CD14-positive monocyte (primary cell): Measurements from ENCODE around the gene CASR. TPM values are rescaled to one million over a fixed set of nuclear protein-coding genes. Genes with fewer than 3 reads are reported as not detected.
A peak's percentile ranks its signal among the peaks of the same experiment; 100 is the strongest.

Experiments used
- DNase-seq, 3 donors: peaks; one replicate each; pipeline ENCODE4 v3.0.0-alpha.2; 2011 to 2022
- H2AFZ ChIP-seq: 2 replicates; pipeline ENCODE4 v1.6.0; 2012; ENCODE audit warnings: mild to moderate bottlenecking, low read depth, low read length, inconsistent platforms; ENCODE audit not compliant: insufficient read depth, poor library complexity, severe bottlenecking
- H3K27ac ChIP-seq, 2 donors: 1 replicate in 1 of 2; 2 replicates in 1 of 2; pipeline ENCODE4 v1.5.1; 2012 to 2013; ENCODE audit warnings: low read length in 2 of 2, control low read depth in 1 of 2, inconsistent platforms in 1 of 2, low read depth in 1 of 2, mild to moderate bottlenecking in 1 of 2
- H3K27me3 ChIP-seq, 2 donors: one replicate each; pipeline versions ENCODE4 v1.6.0 to v1.6.1; 2011 to 2013; ENCODE audit warnings: low read length in 2 of 2; ENCODE audit not compliant: control insufficient read depth in 2 of 2, insufficient read depth in 2 of 2
- H3K36me3 ChIP-seq, 2 donors: replicated peaks in 1 of 2; 1 replicate in 1 of 2; 2 replicates in 1 of 2; pipeline versions ENCODE4 v1.5.1 to v1.6.1; 2012 to 2013; ENCODE audit warnings: low read length in 2 of 2, control low read depth in 1 of 2, inconsistent platforms in 1 of 2, mild to moderate bottlenecking in 1 of 2; ENCODE audit not compliant: insufficient read depth in 2 of 2, control insufficient read depth in 1 of 2
- H3K4me1 ChIP-seq, 2 donors: 1 replicate in 1 of 2; 2 replicates in 1 of 2; pipeline versions ENCODE4 v1.5.1 to v1.6.1; 2012 to 2013; ENCODE audit warnings: low read length in 2 of 2, control low read depth in 1 of 2, inconsistent platforms in 1 of 2, mild to moderate bottlenecking in 1 of 2, moderate library complexity in 1 of 2; ENCODE audit not compliant: insufficient read depth in 2 of 2, control insufficient read depth in 1 of 2
- H3K4me2 ChIP-seq: replicated peaks from 2 replicates; pipeline ENCODE3; 2012; ENCODE audit warnings: low read length, moderate library complexity, mild to moderate bottlenecking; ENCODE audit not compliant: poor library complexity, severe bottlenecking; ENCODE audit errors: extremely low read depth
- H3K4me3 ChIP-seq, 3 experiments: fragments of 200-600 bp in 1 of 3; sonication (generic) in 1 of 3; replicated peaks in 1 of 3; 1 replicate in 2 of 3; 2 replicates in 1 of 3; pipeline ENCODE4 v1.5.1; 2011 to 2013; ENCODE audit warnings: low read length in 3 of 3, mild to moderate bottlenecking in 3 of 3, control low read depth in 2 of 3, low read depth in 2 of 3, inconsistent platforms in 1 of 3, moderate library complexity in 1 of 3
- H3K79me2 ChIP-seq: 2 replicates; pipeline ENCODE4 v1.6.0; 2012; ENCODE audit warnings: mild to moderate bottlenecking, control low read depth, inconsistent platforms, low read length, moderate library complexity; ENCODE audit not compliant: insufficient read depth
- H3K9ac ChIP-seq: 2 replicates; pipeline ENCODE4 v1.6.0; 2017; ENCODE audit warnings: low read length, mild to moderate bottlenecking; ENCODE audit not compliant: insufficient read depth, poor library complexity, severe bottlenecking
- H3K9me3 ChIP-seq, 2 donors: replicated peaks in 1 of 2; 1 replicate in 1 of 2; 2 replicates in 1 of 2; pipeline versions ENCODE4 v1.5.1 to v1.6.1; 2012 to 2013; ENCODE audit warnings: low read length in 2 of 2, control low read depth in 1 of 2; ENCODE audit not compliant: control insufficient read depth in 1 of 2, insufficient read depth in 1 of 2
- H4K20me1 ChIP-seq: 2 replicates; pipeline ENCODE4 v1.6.0; 2012; ENCODE audit warnings: mild to moderate bottlenecking, low read length, control low read depth, moderate library complexity; ENCODE audit not compliant: insufficient read depth
- H3K27ac Mint-ChIP-seq, 7 donors: one replicate each; pipeline ENCODE4 v1.8.0; 2020; ENCODE audit warnings: mild to moderate bottlenecking in 7 of 7, mixed read lengths in 7 of 7, moderate library complexity in 6 of 7, inconsistent platforms in 2 of 7
- H3K27me3 Mint-ChIP-seq, 3 donors: one replicate each; pipeline ENCODE4 v1.8.0; 2021 to 2022; ENCODE audit warnings: low read depth in 3 of 3, mild to moderate bottlenecking in 3 of 3, mixed read lengths in 3 of 3, moderate library complexity in 3 of 3, inconsistent platforms in 1 of 3
- H3K36me3 Mint-ChIP-seq, 2 donors: one replicate each; pipeline ENCODE4 v1.8.0; 2020; ENCODE audit warnings: mixed read lengths in 2 of 2, inconsistent platforms in 1 of 2, mild to moderate bottlenecking in 1 of 2
- H3K4me1 Mint-ChIP-seq: one replicate; pipeline ENCODE4 v1.8.0; 2020; ENCODE audit warnings: mild to moderate bottlenecking, mixed read lengths
- H3K4me3 Mint-ChIP-seq, 2 donors: one replicate each; pipeline ENCODE4 v1.8.0; 2020; ENCODE audit warnings: mild to moderate bottlenecking in 2 of 2, mixed read lengths in 2 of 2, moderate library complexity in 1 of 2
- H3K9me3 Mint-ChIP-seq, 7 donors: one replicate each; pipeline ENCODE4 v1.8.0; 2020 to 2022; ENCODE audit warnings: mixed read lengths in 7 of 7, mild to moderate bottlenecking in 6 of 7, moderate library complexity in 6 of 7, inconsistent platforms in 2 of 7
- WGBS: methylation state at CpG from one replicate; pipeline ENCODE4 v1.1.5; 2013; ENCODE audit warnings: missing lambda C conversion rate; ENCODE audit not compliant: insufficient coverage; 5-methylcytosine and 5-hydroxymethylcytosine counted together
- intact Hi-C, 2 donors: fragments of 100-400 bp; cut with micrococcal nuclease; formaldehyde crosslinking; loops; one replicate each; pipeline versions ENCODE4 v1.15.0 to v1.15.1; 2023
- polyA plus RNA-seq, 3 donors: library from polyadenylated mRNA; depleted of rRNA in 1 of 3; unstranded in 2 of 3; stranded (reverse) in 1 of 3; fragments of 300-500 nt in 2 of 3; fragments of >200 nt in 1 of 3; fragmentation: Illumina TruSeq in 2 of 3; gene quantifications; 1 replicate in 2 of 3; 2 replicates in 1 of 3; pipeline ENCODE4 v1.2.3, GENCODE V29; 2012 to 2021
- TF ChIP-seq, protein P1 (sequence below): fragments of 200-600 bp; IDR thresholded peaks from one replicate; pipeline ENCODE4 v1.8.0; 2022; ENCODE audit warnings: antibody characterized with exemption, mild to moderate bottlenecking

The CASR gene
- polyA plus RNA-seq, 3 donors = 0.01 TPM; not detected in 2

DNA sequence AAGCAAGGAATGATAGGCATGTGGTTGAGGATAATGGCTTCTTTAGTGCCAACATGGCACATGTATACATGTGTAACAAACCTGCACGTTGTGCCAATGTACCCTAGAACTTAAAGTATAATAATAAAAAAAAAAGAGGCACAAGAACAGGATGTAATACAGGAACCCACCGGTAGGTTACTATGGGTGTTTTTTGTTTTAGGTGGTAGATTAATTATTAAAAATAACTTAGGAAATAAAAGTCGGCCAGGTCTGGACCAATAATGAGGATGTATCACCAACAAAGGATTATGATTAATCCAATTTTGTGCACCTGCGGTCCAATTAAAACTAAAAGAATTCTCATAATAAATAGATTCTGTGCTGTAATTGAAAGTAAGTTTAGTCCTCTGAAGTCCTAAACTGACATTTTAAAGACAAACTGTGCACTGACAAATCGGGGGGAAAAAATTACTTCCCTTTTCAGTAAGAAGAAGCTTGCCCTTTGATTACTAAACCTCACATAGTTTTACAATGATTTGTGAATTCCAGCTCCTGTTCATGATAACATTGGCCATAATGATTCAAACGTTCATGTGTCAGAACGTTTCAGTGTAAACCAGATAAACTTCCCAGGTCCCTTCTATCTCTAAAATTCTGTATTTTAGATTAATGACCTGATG, 62.2 kb downstream of the CASR start:
- WGBS = no CpG with 5 or more reads among the region's 7 CpGs
- Histone ChIP-seq H3K4me1 (peaks cover 42 to 52% of the 10 kb centered on the region in 2 donors), H3K9me3 (no peaks in the 10 kb centered on the region), H3K36me3 (no peaks in the 10 kb centered on the region), H2AFZ (peak overlapping the region; percentile 1), H3K27me3 (no peaks in the 10 kb centered on the region), H3K4me2 (peak overlapping the region; percentile 76), H4K20me1 (no peaks in the 10 kb centered on the region), H3K9ac (peak overlapping the region; percentile 39), H3K4me3 (peak overlapping the region; percentile 37 to 74 (median 72)), H3K79me2 (no peaks in the 10 kb centered on the region), H3K27ac (peak overlapping the region in 1 of 2 donors; percentile 89)
- Mint-ChIP-seq H3K36me3 (peaks cover 4 to 6% of the 10 kb centered on the region in 2 donors), H3K27me3 (peaks cover 0 to 1% (median 0%) of the 10 kb centered on the region in 3 donors), H3K4me3 (peak overlapping the region; percentile 69 to 86), H3K27ac (peak overlapping the region; percentile 91 to 96 (median 93)), H3K9me3 (peaks cover 0 to 3% (median 0%) of the 10 kb centered on the region in 7 donors), H3K4me1 (peaks cover 46% of the 10 kb centered on the region)
- TF ChIP-seq, protein P1, sequence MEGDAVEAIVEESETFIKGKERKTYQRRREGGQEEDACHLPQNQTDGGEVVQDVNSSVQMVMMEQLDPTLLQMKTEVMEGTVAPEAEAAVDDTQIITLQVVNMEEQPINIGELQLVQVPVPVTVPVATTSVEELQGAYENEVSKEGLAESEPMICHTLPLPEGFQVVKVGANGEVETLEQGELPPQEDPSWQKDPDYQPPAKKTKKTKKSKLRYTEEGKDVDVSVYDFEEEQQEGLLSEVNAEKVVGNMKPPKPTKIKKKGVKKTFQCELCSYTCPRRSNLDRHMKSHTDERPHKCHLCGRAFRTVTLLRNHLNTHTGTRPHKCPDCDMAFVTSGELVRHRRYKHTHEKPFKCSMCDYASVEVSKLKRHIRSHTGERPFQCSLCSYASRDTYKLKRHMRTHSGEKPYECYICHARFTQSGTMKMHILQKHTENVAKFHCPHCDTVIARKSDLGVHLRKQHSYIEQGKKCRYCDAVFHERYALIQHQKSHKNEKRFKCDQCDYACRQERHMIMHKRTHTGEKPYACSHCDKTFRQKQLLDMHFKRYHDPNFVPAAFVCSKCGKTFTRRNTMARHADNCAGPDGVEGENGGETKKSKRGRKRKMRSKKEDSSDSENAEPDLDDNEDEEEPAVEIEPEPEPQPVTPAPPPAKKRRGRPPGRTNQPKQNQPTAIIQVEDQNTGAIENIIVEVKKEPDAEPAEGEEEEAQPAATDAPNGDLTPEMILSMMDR = peak; percentile 76
- intact Hi-C loops = no loop called here
- peak; percentile 39 to 71 (median 62) for DNase-seq

DNA sequence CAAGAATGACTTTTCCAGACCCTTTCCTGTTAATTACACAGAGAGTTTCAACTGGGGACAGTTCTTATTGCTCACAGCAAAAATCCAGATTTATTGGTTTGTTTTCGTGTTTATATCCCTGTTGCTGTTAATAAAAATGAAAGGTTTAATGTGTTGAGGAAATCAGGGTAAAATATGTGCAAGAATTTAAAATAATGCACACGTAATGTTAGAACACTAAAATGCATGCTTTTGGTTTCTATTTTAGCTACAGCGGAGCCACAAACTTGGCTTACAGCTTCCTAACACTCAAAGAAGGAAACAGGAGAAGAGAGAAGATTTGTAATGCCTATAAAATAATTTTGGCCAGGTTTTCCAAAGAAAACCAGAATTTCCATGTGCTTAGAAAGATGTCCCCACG, 62.7 kb downstream of the CASR start:
- H3K4me1 Mint-ChIP-seq = peaks cover 51% of the 10 kb centered on the region
- peaks cover 47 to 58% of the 10 kb centered on the region in 2 donors for H3K4me1 ChIP-seq
- DNase-seq = peak; percentile 28 to 44 (median 42)
- no peaks in the 10 kb centered on the region for H3K79me2 ChIP-seq
- peak overlapping the region; percentile 69 to 86 for H3K4me3 Mint-ChIP-seq
- H3K4me2 ChIP-seq = peak overlapping the region; percentile 76
- peak overlapping the region; percentile 39 for H3K9ac ChIP-seq
- H3K27me3 ChIP-seq = no peaks in the 10 kb centered on the region
- intact Hi-C loops = no loop called here
- H3K4me3 ChIP-seq = peak overlapping the region; percentile 37 to 74 (median 72)
- peak overlapping the region; percentile 1 for H2AFZ ChIP-seq
- TF ChIP-seq, protein P1 = no peak
- WGBS = no CpG with 5 or more reads among the region's 4 CpGs
- peak overlapping the region; percentile 91 to 96 (median 93) for H3K27ac Mint-ChIP-seq
- peaks cover 4 to 6% of the 10 kb centered on the region in 2 donors for H3K36me3 Mint-ChIP-seq
- peaks cover 0 to 3% (median 0%) of the 10 kb centered on the region in 7 donors for H3K9me3 Mint-ChIP-seq
- peaks cover 0 to 1% (median 0%) of the 10 kb centered on the region in 3 donors for H3K27me3 Mint-ChIP-seq
- H4K20me1 ChIP-seq = no peaks in the 10 kb centered on the region
- peak overlapping the region; percentile 15 to 89 for H3K27ac ChIP-seq
- no peaks in the 10 kb centered on the region for H3K36me3 ChIP-seq
- H3K9me3 ChIP-seq = no peaks in the 10 kb centered on the region
